GM23248 (cell line): ENCODE results near the gene PTEN. TPM values are rescaled to one million over a fixed set of nuclear protein-coding genes. Genes with fewer than 3 reads are reported as not detected.

Experiments used
- DNase-seq: peaks from one replicate; pipeline ENCODE4 v3.0.0-alpha.2; 2015
- H2AFZ ChIP-seq: fragments of 200-600 bp; sonication (generic); 2 replicates; pipeline ENCODE4 v1.6.1; 2016; ENCODE audit warnings: antibody characterized with exemption
- H3F3A ChIP-seq: fragments of 200-600 bp; sonication (generic); 2 replicates; pipeline ENCODE4 v1.6.1; 2016; ENCODE audit warnings: mild to moderate bottlenecking, antibody characterized with exemption, mixed run types; ENCODE audit not compliant: insufficient read depth
- H3K27ac ChIP-seq: fragments of 200-600 bp; sonication (generic); 2 replicates; pipeline ENCODE4 v1.5.1; 2016; ENCODE audit warnings: mild to moderate bottlenecking
- H3K27me3 ChIP-seq: fragments of 200-600 bp; sonication (generic); replicated peaks from 2 replicates; pipeline ENCODE4 v1.6.1; 2016; ENCODE audit warnings: mild to moderate bottlenecking; ENCODE audit not compliant: insufficient read depth
- H3K36me3 ChIP-seq: fragments of 200-600 bp; sonication (generic); 2 replicates; pipeline ENCODE4 v1.6.1; 2016; ENCODE audit warnings: low read depth, mild to moderate bottlenecking
- H3K4me1 ChIP-seq: fragments of 200-600 bp; sonication (generic); 2 replicates; pipeline ENCODE4 v1.6.1; 2016; ENCODE audit warnings: mild to moderate bottlenecking; ENCODE audit not compliant: insufficient read depth
- H3K4me2 ChIP-seq: fragments of 200-600 bp; sonication (generic); one replicate; pipeline ENCODE4 v1.6.1; 2016; ENCODE audit warnings: mild to moderate bottlenecking; ENCODE audit not compliant: unreplicated experiment
- H3K4me3 ChIP-seq: fragments of 200-600 bp; sonication (generic); 2 replicates; pipeline ENCODE4 v1.5.1; 2016; ENCODE audit warnings: mild to moderate bottlenecking
- H3K79me2 ChIP-seq: fragments of 200-600 bp; sonication (generic); 2 replicates; pipeline ENCODE4 v1.6.1; 2016; ENCODE audit warnings: mild to moderate bottlenecking; ENCODE audit not compliant: insufficient read depth
- H3K9ac ChIP-seq: fragments of 200-600 bp; sonication (generic); 2 replicates; pipeline ENCODE4 v1.6.1; 2016; ENCODE audit warnings: mild to moderate bottlenecking
- H3K9me2 ChIP-seq: fragments of 200-600 bp; sonication (generic); 2 replicates; pipeline ENCODE4 v1.6.1; 2016; ENCODE audit warnings: mixed run types, mild to moderate bottlenecking, moderate library complexity; ENCODE audit not compliant: insufficient read depth
- H3K9me3 ChIP-seq: fragments of 200-600 bp; sonication (generic); one replicate; pipeline ENCODE4 v1.6.1; 2017; ENCODE audit warnings: low read depth
- H4K20me1 ChIP-seq: fragments of 200-600 bp; sonication (generic); 2 replicates; pipeline ENCODE4 v1.6.0; 2016; ENCODE audit not compliant: insufficient read depth
- EZH2 ChIP-seq: fragments of 200-600 bp; sonication (generic); IDR thresholded peaks from 2 replicates; pipeline ENCODE4 v1.6.1; 2018; ENCODE audit warnings: antibody characterized with exemption, mild to moderate bottlenecking; ENCODE audit not compliant: insufficient read depth, poor library complexity, severe bottlenecking
- EZH2phosphoT487 ChIP-seq: fragments of 200-600 bp; sonication (generic); IDR thresholded peaks from 2 replicates; pipeline ENCODE4 v1.6.1; 2018; ENCODE audit warnings: antibody characterized with exemption, moderate library complexity, mild to moderate bottlenecking, low read depth; ENCODE audit not compliant: insufficient read depth
- WGBS, 2 experiments: methylation state at CpG; one replicate each; pipeline ENCODE4 v1.1.6; 2015 to 2017; ENCODE audit warnings: low lambda C conversion rate in 2 of 2, low coverage in 1 of 2; ENCODE audit errors: missing lambda C conversion rate in 2 of 2; 5-methylcytosine and 5-hydroxymethylcytosine counted together
- in situ Hi-C: fragments of 300-500 bp; cut with MboI; formaldehyde crosslinking; loops from 2 replicates; pipeline ENCODE4 v1.15.0; 2020
- polyA plus RNA-seq: library from polyadenylated mRNA; unstranded; fragments of >200 nt; fragmentation: Nextera tagmentation; extraction: Ambion mirVana; gene quantifications from 2 replicates; pipeline ENCODE4 v1.2.1, GENCODE V29; 2016
- total RNA-seq: library from RNA; depleted of rRNA; stranded (reverse); fragments of >200 nt; shearing (Covaris generic); gene quantifications from 2 replicates; pipeline ENCODE4 v1.2.3, GENCODE V29; 2014

The PTEN gene
- total and polyA plus RNA-seq, 2 experiments from 2014 or later = 35.5 to 93.9 TPM

- no peaks in the 10 kb centered on the region; the same call in 1 of the 2 replicates for H4K20me1 ChIP-seq
- no peaks in the 10 kb centered on the region for H3K36me3 ChIP-seq
- no peak overlapping the region for H3K27ac ChIP-seq
- H3K4me1 ChIP-seq = no peaks in the 10 kb centered on the region
- TF ChIP-seq EZH2phosphoT487 (no peak), EZH2 (no peak)
- H3K4me3 ChIP-seq = no peak overlapping the region
- peaks cover 13% of the 10 kb centered on the region for H3K79me2 ChIP-seq
- H3K9me2 ChIP-seq = no peaks in the 10 kb centered on the region
- no peak overlapping the region for H3K9ac ChIP-seq
- peak overlapping the region; percentile 26; the same call in 1 of the 2 replicates for H2AFZ ChIP-seq
- H3K27me3 ChIP-seq = no peaks in the 10 kb centered on the region
- in situ Hi-C loops = no loop called here
- peak; percentile 66 for DNase-seq
- H3K9me3 ChIP-seq = no peaks in the 10 kb centered on the region
- 32 to 35% methylated on average over 3 of the region's 3 CpGs for WGBS, 2 experiments
- H3F3A ChIP-seq = peaks cover 39% of the 10 kb centered on the region
- H3K4me2 ChIP-seq = no peak overlapping the region
These were observed 3.1 kb upstream of the PTEN start for GRCh38 chr10:87860156-87860795.

GRCh38 chr10:87860816-87861403 is 2.5 kb upstream of the PTEN start:
- Histone ChIP-seq H3K36me3 (no peaks in the 10 kb centered on the region), H3K27me3 (no peaks in the 10 kb centered on the region), H3K9ac (peak overlapping the region; percentile 94; the same call in 1 of the 2 replicates), H3F3A (peaks cover 43% of the 10 kb centered on the region), H2AFZ (peak overlapping the region; percentile 88), H3K4me3 (peak overlapping the region; percentile 98; the same call in 1 of the 2 replicates), H3K4me1 (no peaks in the 10 kb centered on the region), H3K9me2 (no peaks in the 10 kb centered on the region), H4K20me1 (no peaks in the 10 kb centered on the region; the same call in 1 of the 2 replicates), H3K27ac (peak overlapping the region; percentile 93), H3K4me2 (peak overlapping the region; percentile 94), H3K79me2 (peaks cover 20% of the 10 kb centered on the region), H3K9me3 (no peaks in the 10 kb centered on the region)
- no peak for DNase-seq
- no peak for TF ChIP-seq EZH2phosphoT487
- no peak for TF ChIP-seq EZH2
- in situ Hi-C loops = no loop called here
- 78 to 87% methylated on average over 4 of the region's 4 CpGs for WGBS, 2 experiments

GRCh38 chr10:87861566-87861952 is 1.9 kb upstream of the PTEN start:
- in situ Hi-C loops = no loop called here
- Histone ChIP-seq H3K4me3 (peak overlapping the region; percentile 98), H2AFZ (peak overlapping the region; percentile 88), H3K9ac (peak overlapping the region; percentile 94), H4K20me1 (peaks cover 3% of the 10 kb centered on the region; the same call in 1 of the 2 replicates), H3K4me1 (no peaks in the 10 kb centered on the region), H3K27ac (peak overlapping the region; percentile 93), H3K4me2 (peak overlapping the region; percentile 94), H3K27me3 (no peaks in the 10 kb centered on the region), H3K9me3 (no peaks in the 10 kb centered on the region), H3F3A (peaks cover 43% of the 10 kb centered on the region), H3K79me2 (peaks cover 26% of the 10 kb centered on the region), H3K36me3 (no peaks in the 10 kb centered on the region), H3K9me2 (no peaks in the 10 kb centered on the region)
- 7 to 12% methylated on average over 16 of the region's 16 CpGs for WGBS, 2 experiments
- TF ChIP-seq EZH2 = no peak
- no peak for TF ChIP-seq EZH2phosphoT487
- peak; percentile 94 for DNase-seq

- H2AFZ ChIP-seq = peak overlapping the region; percentile 88
- peaks cover 43% of the 10 kb centered on the region for H3F3A ChIP-seq
- peak overlapping the region; percentile 98 for H3K4me3 ChIP-seq
- H3K4me2 ChIP-seq = peak overlapping the region; percentile 94
- peaks cover 32% of the 10 kb centered on the region for H3K79me2 ChIP-seq
- peak; percentile 98 for DNase-seq
- WGBS, 2 experiments = 1 to 2% methylated on average over 55 of the region's 57 CpGs
- H3K36me3 ChIP-seq = no peaks in the 10 kb centered on the region
- TF ChIP-seq EZH2phosphoT487 (no peak), EZH2 (no peak)
- H3K9me3 ChIP-seq = no peaks in the 10 kb centered on the region
- H3K27ac ChIP-seq = peak overlapping the region; percentile 93
- in situ Hi-C loops = no loop called here
- H3K9ac ChIP-seq = peak overlapping the region; percentile 94
- no peaks in the 10 kb centered on the region for H3K4me1 ChIP-seq
- peaks cover 6% of the 10 kb centered on the region; the same call in 1 of the 2 replicates for H4K20me1 ChIP-seq
- H3K27me3 ChIP-seq = no peaks in the 10 kb centered on the region
- H3K9me2 ChIP-seq = no peaks in the 10 kb centered on the region
These were observed 1.3 kb upstream of the PTEN start for GRCh38 chr10:87861953-87862678.
